ENCODE data around the gene GALNT10.

Gene GALNT10

DNA sequence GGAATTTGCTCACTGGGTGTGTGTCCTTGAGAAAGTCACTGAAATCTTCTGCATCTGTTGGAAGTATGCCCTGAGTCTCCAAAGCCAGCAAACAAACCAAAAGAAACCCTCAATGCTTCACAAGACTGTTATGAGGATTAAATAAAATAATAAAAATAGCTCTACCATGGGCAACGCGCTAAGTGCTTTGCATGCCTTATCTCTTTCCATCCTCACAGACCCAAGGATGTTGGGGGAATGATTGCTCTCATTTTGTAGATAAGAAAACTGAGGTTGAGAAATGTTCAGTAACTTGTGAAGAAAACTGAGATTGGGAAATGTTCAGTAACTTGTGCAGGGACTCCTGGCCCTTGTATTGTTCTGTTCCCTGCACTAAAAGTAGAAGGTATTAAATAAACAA, 279.6 kb downstream of the GALNT10 start:
- Histone ChIP-seq H3K27ac (ENCODE audit: low read depth in 2 of 2, low read length in 2 of 2) (no peak overlapping the region), H3K27me3 (ENCODE audit: control insufficient read depth in 2 of 2, insufficient read depth in 2 of 2, low read length in 2 of 2) (peaks cover 37 to 53% of the 10 kb centered on the region in 2 donors), H3K4me3 (ENCODE audit: low read length in 2 of 2) (no peak overlapping the region), H3K4me1 (ENCODE audit: control insufficient read depth in 2 of 2, insufficient read depth in 2 of 2, low read length in 2 of 2) (no peaks in the 10 kb centered on the region), H3K9ac (ENCODE audit: low read depth in 1 of 2, low read length in 2 of 2) (no peak overlapping the region), H3K36me3 (ENCODE audit: control insufficient read depth in 2 of 2, insufficient read depth in 2 of 2, low read length in 2 of 2) (no peaks in the 10 kb centered on the region), H3K9me3 (ENCODE audit: control insufficient read depth in 2 of 2, low read length in 2 of 2) (no peaks in the 10 kb centered on the region)
